Measurements from ENCODE around the gene SPRR1A.

The SPRR1A gene

GRCh38 chr1:152946651-152947256, 37.1 kb upstream of the SPRR1A start, which contains the start of gene SPRR5:
Gene SPRR5 (plus strand): TSS chr1:152947206. CDS start chr1:152948555, 1,349 bp downstream.
- Mint-ChIP-seq H3K27ac (no peak within 1 kb of the TSS), H3K4me3 (no peak within 1 kb of the TSS), H3K9me3 (peaks cover 3% of the 10 kb centered on the region), H3K4me1 (no peaks in the 10 kb centered on the region), H3K36me3 (ENCODE audit: low read depth) (no peaks in the 10 kb centered on the region), H3K27me3 (ENCODE audit: low read depth) (peaks cover 10% of the 10 kb centered on the region)
- no peak for TF ChIP-seq CTCF (IDR thresholded peaks at IDR 0.05; ENCODE audit: unreplicated experiment in 3 of 3)

GRCh38 chr1:152951711-152952110, 32.2 kb upstream of the SPRR1A start:
- peaks cover 3% of the 10 kb centered on the region for H3K9me3 Mint-ChIP-seq
- no peak for TF ChIP-seq CTCF (IDR thresholded peaks at IDR 0.05; ENCODE audit: unreplicated experiment in 3 of 3)
- H3K36me3 Mint-ChIP-seq (ENCODE audit: low read depth): no peaks in the 10 kb centered on the region
- no peaks in the 10 kb centered on the region for H3K4me1 Mint-ChIP-seq
- no peak overlapping the region for H3K4me3 Mint-ChIP-seq
- peaks cover 17% of the 10 kb centered on the region for H3K27me3 Mint-ChIP-seq (ENCODE audit: low read depth)
- H3K27ac Mint-ChIP-seq: no peak overlapping the region

- H3K4me1 Mint-ChIP-seq: no peaks in the 10 kb centered on the region
- H3K27ac Mint-ChIP-seq: no peak overlapping the region
- TF ChIP-seq CTCF (IDR thresholded peaks at IDR 0.05; ENCODE audit: unreplicated experiment in 3 of 3): no peak
- H3K36me3 Mint-ChIP-seq (ENCODE audit: low read depth): no peaks in the 10 kb centered on the region
- peaks cover 10% of the 10 kb centered on the region for H3K27me3 Mint-ChIP-seq (ENCODE audit: low read depth)
- H3K4me3 Mint-ChIP-seq: no peak overlapping the region
- no peaks in the 10 kb centered on the region for H3K9me3 Mint-ChIP-seq
Measured at GRCh38 chr1:152953761-152954160, 30.1 kb upstream of the SPRR1A start.

- Mint-ChIP-seq H3K4me1 (no peaks in the 10 kb centered on the region), H3K9me3 (no peaks in the 10 kb centered on the region), H3K4me3 (no peak overlapping the region), H3K27me3 (ENCODE audit: low read depth) (peaks cover 7% of the 10 kb centered on the region), H3K36me3 (ENCODE audit: low read depth) (no peaks in the 10 kb centered on the region), H3K27ac (no peak overlapping the region)
- no peak for TF ChIP-seq CTCF (IDR thresholded peaks at IDR 0.05; ENCODE audit: unreplicated experiment in 3 of 3)
Measured at GRCh38 chr1:152954436-152954835, 29.4 kb upstream of the SPRR1A start.

- Mint-ChIP-seq H3K9me3 (no peaks in the 10 kb centered on the region), H3K27ac (no peak overlapping the region), H3K36me3 (ENCODE audit: low read depth) (no peaks in the 10 kb centered on the region), H3K4me1 (no peaks in the 10 kb centered on the region), H3K4me3 (no peak overlapping the region), H3K27me3 (ENCODE audit: low read depth) (peaks cover 3% of the 10 kb centered on the region)
- no peak for TF ChIP-seq CTCF (IDR thresholded peaks at IDR 0.05; ENCODE audit: unreplicated experiment in 3 of 3)
Measured at GRCh38 chr1:152957561-152957960, 26.3 kb upstream of the SPRR1A start.

- Mint-ChIP-seq H3K4me3 (no peak overlapping the region), H3K9me3 (no peaks in the 10 kb centered on the region)
Measured at GRCh38 chr1:152959273-152959672, 24.6 kb upstream of the SPRR1A start.

More at GRCh38 chr1:152959273-152959672, 24.6 kb upstream of the SPRR1A start:
- Mint-ChIP-seq H3K36me3 (ENCODE audit: low read depth) (no peaks in the 10 kb centered on the region), H3K27ac (no peak overlapping the region), H3K27me3 (ENCODE audit: low read depth) (no peaks in the 10 kb centered on the region), H3K4me1 (no peaks in the 10 kb centered on the region)
- TF ChIP-seq CTCF (IDR thresholded peaks at IDR 0.05; ENCODE audit: unreplicated experiment in 3 of 3): no peak

Data from nephron (organoid).